HCT116 (cell line): ENCODE measurements around the gene TPO. TPM values are rescaled to one million over a fixed set of nuclear protein-coding genes. Genes with fewer than 3 reads are reported as not detected.

Experiments used
- ATAC-seq: fragments of 200-7000 bp; cut with Tn5 transposase; 2 replicates; pipeline ENCODE4 v1.9.1; 2020; ENCODE audit warnings: mild to moderate bottlenecking, moderate library complexity
- BruUV-seq: library from RNA; stranded (reverse); fragments of 400-500 nt; replicated peaks from 2 replicates; lab custom pipeline; 2021; lab: Mats Ljungman, UMichigan
- CTCF ChIA-PET: fragments of 300-600 bp; sonication (Branson Sonifier 250); formaldehyde crosslinking; loops from one replicate; lab custom pipeline; 2021; ENCODE audit warnings: antibody characterized with exemption; lab: Charles Lee
- POLR2A ChIA-PET: fragments of 300-600, 350-600 bp; sonication (Branson Sonifier 250); formaldehyde crosslinking; loops from one replicate; lab custom pipeline; 2021; ENCODE audit warnings: antibody characterized with exemption; lab: Charles Lee
- RAD21 ChIA-PET, 2 experiments: fragments of 300-600 bp; sonication (Branson Sonifier 250); formaldehyde crosslinking; loops; one replicate each; lab custom pipeline; 2023; ENCODE audit warnings: low total read pairs in 2 of 2; ENCODE audit not compliant: uncharacterized antibody in 2 of 2, unreplicated experiment in 2 of 2, low non-redundant PET in 1 of 2; lab: Charles Lee
- DNase-seq: peaks from one replicate; pipeline ENCODE4 v3.0.0-alpha.2; 2010; ENCODE audit warnings: low read depth, low spot score
- H2AFZ ChIP-seq: fragments of 200-600 bp; shearing (Covaris generic), sonication (generic); 2 replicates; pipeline ENCODE4 v1.6.1; 2017; ENCODE audit warnings: low read depth, mixed run types, mixed read lengths, antibody characterized with exemption, low read length; ENCODE audit not compliant: poor library complexity, severe bottlenecking
- H3K27ac ChIP-seq: 2 replicates; pipeline ENCODE4 v1.5.1; 2012; ENCODE audit warnings: low read depth, low read length
- H3K27me3 ChIP-seq: fragments of 200-600 bp; sonication (generic); 2 replicates; pipeline ENCODE4 v1.6.1; 2016; ENCODE audit warnings: mixed run types, low read length, mixed read lengths; ENCODE audit not compliant: insufficient read depth
- H3K36me3 ChIP-seq, 2 experiments: fragments of 200-500 bp in 1 of 2; fragments of 200-600 bp in 1 of 2; sonication (Bioruptor generic) in 1 of 2; sonication (generic) in 1 of 2; 2 replicates each; pipeline versions ENCODE4 v1.5.1 to v1.6.1; 2014 to 2016; ENCODE audit warnings: low read length in 2 of 2, inconsistent platforms in 1 of 2, mixed read lengths in 1 of 2, mixed run types in 1 of 2; ENCODE audit not compliant: insufficient read depth in 2 of 2, control insufficient read depth in 1 of 2
- H3K4me1 ChIP-seq, 2 experiments: fragments of 200-600 bp in 1 of 2; sonication (generic) in 1 of 2; 2 replicates each; pipeline versions ENCODE4 v1.5.1 to v1.6.1; 2012 to 2017; ENCODE audit warnings: low read length in 2 of 2, inconsistent platforms in 1 of 2, mild to moderate bottlenecking in 1 of 2, mixed read lengths in 1 of 2, mixed run types in 1 of 2, moderate library complexity in 1 of 2; ENCODE audit not compliant: insufficient read depth in 2 of 2, control insufficient read depth in 1 of 2
- H3K4me2 ChIP-seq: fragments of 200-600 bp; sonication (generic); 2 replicates; pipeline ENCODE4 v1.6.1; 2017; ENCODE audit warnings: mixed run types, low read length, mixed read lengths
- H3K4me3 ChIP-seq, 2 experiments: fragments of 200-600 bp in 1 of 2; sonication (generic) in 1 of 2; replicated peaks in 1 of 2; 2 replicates each; pipeline ENCODE4 v1.5.1; 2011 to 2016; ENCODE audit warnings: low read length in 2 of 2, control low read depth in 1 of 2, low read depth in 1 of 2, mild to moderate bottlenecking in 1 of 2, mixed read lengths in 1 of 2, mixed run types in 1 of 2
- H3K79me2 ChIP-seq: fragments of 200-600 bp; sonication (generic); 2 replicates; pipeline ENCODE4 v1.6.1; 2017; ENCODE audit warnings: mild to moderate bottlenecking, mixed run types, low read length, moderate library complexity, mixed read lengths; ENCODE audit not compliant: insufficient read depth
- H3K9ac ChIP-seq: fragments of 200-600 bp; sonication (generic); 2 replicates; pipeline ENCODE4 v1.6.1; 2016; ENCODE audit warnings: low read length, mixed read lengths
- H3K9me2 ChIP-seq: fragments of 200-600 bp; sonication (generic), shearing (Covaris generic); 2 replicates; pipeline ENCODE4 v1.6.1; 2017; ENCODE audit warnings: mixed run types, mild to moderate bottlenecking, moderate library complexity; ENCODE audit not compliant: insufficient read depth
- H3K9me3 ChIP-seq, 2 experiments: fragments of 200-500 bp in 1 of 2; fragments of 200-600 bp in 1 of 2; sonication (Bioruptor generic) in 1 of 2; sonication (generic) in 1 of 2; 2 replicates each; pipeline ENCODE4 v1.6.1; 2014 to 2017; ENCODE audit warnings: low read length in 2 of 2, mixed read lengths in 2 of 2, inconsistent platforms in 1 of 2, low read depth in 1 of 2, mild to moderate bottlenecking in 1 of 2, mixed run types in 1 of 2, moderate library complexity in 1 of 2; ENCODE audit not compliant: control insufficient read depth in 1 of 2, insufficient read depth in 1 of 2
- H4K20me1 ChIP-seq: fragments of 200-600 bp; sonication (generic), shearing (Covaris generic); 2 replicates; pipeline ENCODE4 v1.6.1; 2017; ENCODE audit warnings: mixed run types, mild to moderate bottlenecking, moderate library complexity; ENCODE audit not compliant: insufficient read depth
- CEBPB ChIP-seq: IDR thresholded peaks from 2 replicates; pipeline ENCODE4 v1.6.1; 2012; ENCODE audit warnings: low read depth
- EGR1 ChIP-seq: IDR thresholded peaks from 2 replicates; pipeline ENCODE4 v1.6.1; 2012; ENCODE audit warnings: low read depth
- ELF1 ChIP-seq: IDR thresholded peaks from 2 replicates; pipeline ENCODE4 v1.6.1; 2012; ENCODE audit warnings: low read depth, borderline replicate concordance
- EZH2 ChIP-seq: fragments of 200-600 bp; sonication (generic); IDR thresholded peaks from 2 replicates; pipeline ENCODE4 v1.6.1; 2017; ENCODE audit warnings: antibody characterized with exemption, mixed run types
- EZH2phosphoT487 ChIP-seq: fragments of 200-600 bp; IDR thresholded peaks from 2 replicates; pipeline ENCODE4 v1.6.1; 2018; ENCODE audit warnings: antibody characterized with exemption, borderline replicate concordance
- SRF ChIP-seq: IDR thresholded peaks from 2 replicates; pipeline ENCODE4 v1.6.1; 2012; ENCODE audit warnings: low read depth
- YY1 ChIP-seq: IDR thresholded peaks from 2 replicates; pipeline ENCODE4 v1.6.1; 2011; ENCODE audit warnings: low read length, low read depth, moderate library complexity, mild to moderate bottlenecking; ENCODE audit not compliant: insufficient replicate concordance; ENCODE audit errors: extremely low read depth
- ZNF274 ChIP-seq: fragments of 200-500 bp; sonication (Bioruptor generic); IDR thresholded peaks from 2 replicates; pipeline ENCODE4 v1.6.1; 2014; ENCODE audit warnings: mild to moderate bottlenecking, low read depth, low read length, inconsistent platforms
- intact Hi-C: fragments of 100-400 bp; cut with micrococcal nuclease; formaldehyde crosslinking; loops from 2 replicates; pipeline ENCODE4 v1.10.0; 2022
- total RNA-seq: library from RNA; stranded (reverse); gene quantifications from one replicate; pipeline ENCODE4 v1.2.1, GENCODE V29; 2021; ENCODE audit not compliant: unreplicated experiment
- TF ChIP-seq, protein P1 (sequence below): IDR thresholded peaks from 2 replicates; pipeline ENCODE4 v1.6.1; 2012

The TPO gene
- total RNA-seq, 1 experiment from 2014 or later, result not detected

- Histone ChIP-seq H3K9ac (no peak overlapping the region), H3K4me2 (no peak overlapping the region), H2AFZ (no peak overlapping the region), H3K27ac (no peak overlapping the region), H4K20me1 (no peaks in the 10 kb centered on the region), H3K9me2 (no peaks in the 10 kb centered on the region), H3K36me3 (no peaks in the 10 kb centered on the region), H3K79me2 (no peaks in the 10 kb centered on the region), H3K4me1 (no peaks in the 10 kb centered on the region), H3K9me3 (no peaks in the 10 kb centered on the region), H3K4me3 (no peak overlapping the region), H3K27me3 (peaks cover 62% of the 10 kb centered on the region)
- RAD21 ChIA-PET, result no interaction called here
- ATAC-seq, result no peak
- intact Hi-C loops, result no loop called here
- DNase-seq, result no peak
- TF ChIP-seq YY1 (no peak), EZH2phosphoT487 (no peak), EZH2 (no peak), SRF (no peak), ELF1 (no peak), CEBPB (no peak), EGR1 (no peak)
- TF ChIP-seq, protein P1, sequence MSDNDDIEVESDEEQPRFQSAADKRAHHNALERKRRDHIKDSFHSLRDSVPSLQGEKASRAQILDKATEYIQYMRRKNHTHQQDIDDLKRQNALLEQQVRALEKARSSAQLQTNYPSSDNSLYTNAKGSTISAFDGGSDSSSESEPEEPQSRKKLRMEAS, result no peak
- BruUV-seq, result no TSS peak
- POLR2A ChIA-PET, result no interaction called here
- CTCF ChIA-PET, result no interaction called here
These were observed 37.5 kb upstream of the TPO start for GRCh38 chr2:1375794-1376193.

GRCh38 chr2:1377473-1377872 lies 35.8 kb upstream of the TPO start:
- H3K9ac ChIP-seq, result no peak overlapping the region
- ATAC-seq (peak; percentile 22; the same call in 1 of the 2 replicates), DNase-seq (no peak)
- H3K27me3 ChIP-seq, result peaks cover 48% of the 10 kb centered on the region
- no TSS peak for BruUV-seq
- H3K79me2 ChIP-seq, result no peaks in the 10 kb centered on the region
- H3K9me2 ChIP-seq, result no peaks in the 10 kb centered on the region
- no peaks in the 10 kb centered on the region for H3K9me3 ChIP-seq
- H3K27ac ChIP-seq, result no peak overlapping the region
- no peaks in the 10 kb centered on the region for H4K20me1 ChIP-seq
- no peaks in the 10 kb centered on the region for H3K4me1 ChIP-seq
- ChIA-PET RAD21 (no interaction called here), CTCF (no interaction called here), POLR2A (no interaction called here)
- no peak overlapping the region for H3K4me2 ChIP-seq
- no peak overlapping the region for H3K4me3 ChIP-seq
- intact Hi-C loops, result no loop called here
- no peak for TF ChIP-seq ZNF274
- no peak overlapping the region for H2AFZ ChIP-seq
- H3K36me3 ChIP-seq, result no peaks in the 10 kb centered on the region
